ENCODE data around the gene KCP. TPM values are rescaled to one million over a fixed set of nuclear protein-coding genes. Genes with fewer than 3 reads are reported as not detected.
A peak's percentile ranks its signal among the peaks of the same experiment; 100 is the strongest.

KCP gene
- total RNA-seq, 4 donors from 2014 or later, result 0.07 to 0.68 (median 0.21) TPM; not detected in 1

- intact Hi-C loops (cut with DNase I; ENCODE audit: low total_unique reads), result no loop called here
- TF ChIP-seq POLR2A (IDR thresholded peaks at IDR 0.05) (no peak), CTCF (IDR thresholded peaks at IDR 0.05) (no peak)
- no peak overlapping the region for H3K4me3 ChIP-seq (ENCODE audit: low read depth, poor library complexity, severe bottlenecking)
- no peak for DNase-seq (ENCODE audit: low spot score in 2 of 2)
- 75 to 87% methylated on average over 8 of the region's 8 CpGs for WGBS, 2 donors
These were observed 14.4 kb upstream of the KCP start for GRCh38 chr7:128924707-128925588.

GRCh38 chr7:128923411-128923800 is 12.9 kb upstream of the KCP start:
- TF ChIP-seq POLR2A (IDR thresholded peaks at IDR 0.05) (no peak), CTCF (IDR thresholded peaks at IDR 0.05) (no peak)
- peak in 1 of 2 donors; percentile 31 for DNase-seq (ENCODE audit: low spot score in 2 of 2)
- no peak overlapping the region for H3K4me3 ChIP-seq (ENCODE audit: low read depth, poor library complexity, severe bottlenecking)
- 81 to 88% methylated on average over 5 of the region's 5 CpGs for WGBS, 2 donors
- intact Hi-C loops (cut with DNase I; ENCODE audit: low total_unique reads), result no loop called here

- intact Hi-C loops (cut with DNase I; ENCODE audit: low total_unique reads), result no loop called here
- H3K4me3 ChIP-seq (ENCODE audit: low read depth, poor library complexity, severe bottlenecking), result no peak overlapping the region
- 82 to 83% methylated on average over 15 to 16 of the region's 16 CpGs for WGBS, 2 donors
- TF ChIP-seq POLR2A (IDR thresholded peaks at IDR 0.05), result no peak
- no peak for TF ChIP-seq CTCF (IDR thresholded peaks at IDR 0.05)
- DNase-seq (ENCODE audit: low spot score in 2 of 2), result peak in 1 of 2 donors; percentile 70
These were observed 12.2 kb upstream of the KCP start for GRCh38 chr7:128922496-128923410.

GRCh38 chr7:128921866-128922440 is 11.4 kb upstream of the KCP start:
- DNase-seq (ENCODE audit: low spot score in 2 of 2), result peak in 1 of 2 donors; percentile 72
- TF ChIP-seq CTCF (IDR thresholded peaks at IDR 0.05), result no peak
- TF ChIP-seq POLR2A (IDR thresholded peaks at IDR 0.05), result no peak
- no peak overlapping the region for H3K4me3 ChIP-seq (ENCODE audit: low read depth, poor library complexity, severe bottlenecking)
- 72 to 80% methylated on average over 9 of the region's 9 CpGs for WGBS, 2 donors
- intact Hi-C loops (cut with DNase I; ENCODE audit: low total_unique reads), result no loop called here

GRCh38 chr7:128920913-128921582 is 10.5 kb upstream of the KCP start:
- peak in 1 of 2 donors; percentile 75 for DNase-seq (ENCODE audit: low spot score in 2 of 2)
- 62 to 64% methylated on average over 13 of the region's 13 CpGs for WGBS, 2 donors
- no peak overlapping the region for H3K4me3 ChIP-seq (ENCODE audit: low read depth, poor library complexity, severe bottlenecking)
- intact Hi-C loops (cut with DNase I; ENCODE audit: low total_unique reads), result no loop called here
- TF ChIP-seq POLR2A (IDR thresholded peaks at IDR 0.05) (no peak), CTCF (IDR thresholded peaks at IDR 0.05) (no peak)

Measured in lower leg skin (tissue), 4 donors.